GM12891 (cell line): ENCODE measurements around the gene MED26. TPM values are rescaled to one million over a fixed set of nuclear protein-coding genes. Genes with fewer than 3 reads are reported as not detected.
A peak's percentile ranks its signal among the peaks of the same experiment; 100 is the strongest.
"Not testable (repeated sequence)": the region's sequence is repeated elsewhere in the genome, so short reads cannot be mapped to it uniquely, and the experiment has no call there.

Source experiments
- DNase-seq: peaks from one replicate; pipeline ENCODE4 v3.0.0; 2011; ENCODE audit warnings: low spot score; ENCODE audit not compliant: insufficient read length
- FAIRE-seq: peaks from 2 replicates; lab custom pipeline; 2011; peaks lifted over from hg19 to GRCh38; lab: Jason Lieb, UNC
- PAX5 ChIP-seq: IDR thresholded peaks from 2 replicates; pipeline ENCODE4 v1.6.1; 2011; ENCODE audit warnings: low read length, moderate library complexity, mild to moderate bottlenecking; ENCODE audit not compliant: insufficient read depth, severe bottlenecking
- POLR2A ChIP-seq: IDR thresholded peaks from 2 replicates; pipeline ENCODE4 v1.6.1; 2011; ENCODE audit warnings: low read depth, low read length, control low read depth
- POLR2AphosphoS5 ChIP-seq: IDR thresholded peaks from 2 replicates; pipeline ENCODE4 v1.6.1; 2011; ENCODE audit warnings: low read depth, low read length, control low read depth
- POU2F2 ChIP-seq: IDR thresholded peaks from 2 replicates; pipeline ENCODE4 v1.6.1; 2011; ENCODE audit warnings: low read depth, mild to moderate bottlenecking, control low read depth, low read length, moderate library complexity
- SPI1 ChIP-seq: IDR thresholded peaks from 2 replicates; pipeline ENCODE4 v1.6.1; 2011; ENCODE audit warnings: low read depth, low read length, control low read depth
- TAF1 ChIP-seq: IDR thresholded peaks from 2 replicates; pipeline ENCODE4 v1.6.1; 2011; ENCODE audit warnings: low read depth, low read length, control low read depth
- polyA plus RNA-seq: library from polyadenylated mRNA; unstranded; fragments of >200 nt; gene quantifications from one replicate; pipeline ENCODE4 v1.2.1, GENCODE V29; 2012; ENCODE audit warnings: low read depth, missing spikeins, inconsistent platforms; ENCODE audit not compliant: missing spikeins

Gene MED26, protein sequence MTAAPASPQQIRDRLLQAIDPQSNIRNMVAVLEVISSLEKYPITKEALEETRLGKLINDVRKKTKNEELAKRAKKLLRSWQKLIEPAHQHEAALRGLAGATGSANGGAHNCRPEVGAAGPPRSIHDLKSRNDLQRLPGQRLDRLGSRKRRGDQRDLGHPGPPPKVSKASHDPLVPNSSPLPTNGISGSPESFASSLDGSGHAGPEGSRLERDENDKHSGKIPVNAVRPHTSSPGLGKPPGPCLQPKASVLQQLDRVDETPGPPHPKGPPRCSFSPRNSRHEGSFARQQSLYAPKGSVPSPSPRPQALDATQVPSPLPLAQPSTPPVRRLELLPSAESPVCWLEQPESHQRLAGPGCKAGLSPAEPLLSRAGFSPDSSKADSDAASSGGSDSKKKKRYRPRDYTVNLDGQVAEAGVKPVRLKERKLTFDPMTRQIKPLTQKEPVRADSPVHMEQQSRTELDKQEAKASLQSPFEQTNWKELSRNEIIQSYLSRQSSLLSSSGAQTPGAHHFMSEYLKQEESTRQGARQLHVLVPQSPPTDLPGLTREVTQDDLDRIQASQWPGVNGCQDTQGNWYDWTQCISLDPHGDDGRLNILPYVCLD
- polyA plus RNA-seq = 8.1 TPM

DNA sequence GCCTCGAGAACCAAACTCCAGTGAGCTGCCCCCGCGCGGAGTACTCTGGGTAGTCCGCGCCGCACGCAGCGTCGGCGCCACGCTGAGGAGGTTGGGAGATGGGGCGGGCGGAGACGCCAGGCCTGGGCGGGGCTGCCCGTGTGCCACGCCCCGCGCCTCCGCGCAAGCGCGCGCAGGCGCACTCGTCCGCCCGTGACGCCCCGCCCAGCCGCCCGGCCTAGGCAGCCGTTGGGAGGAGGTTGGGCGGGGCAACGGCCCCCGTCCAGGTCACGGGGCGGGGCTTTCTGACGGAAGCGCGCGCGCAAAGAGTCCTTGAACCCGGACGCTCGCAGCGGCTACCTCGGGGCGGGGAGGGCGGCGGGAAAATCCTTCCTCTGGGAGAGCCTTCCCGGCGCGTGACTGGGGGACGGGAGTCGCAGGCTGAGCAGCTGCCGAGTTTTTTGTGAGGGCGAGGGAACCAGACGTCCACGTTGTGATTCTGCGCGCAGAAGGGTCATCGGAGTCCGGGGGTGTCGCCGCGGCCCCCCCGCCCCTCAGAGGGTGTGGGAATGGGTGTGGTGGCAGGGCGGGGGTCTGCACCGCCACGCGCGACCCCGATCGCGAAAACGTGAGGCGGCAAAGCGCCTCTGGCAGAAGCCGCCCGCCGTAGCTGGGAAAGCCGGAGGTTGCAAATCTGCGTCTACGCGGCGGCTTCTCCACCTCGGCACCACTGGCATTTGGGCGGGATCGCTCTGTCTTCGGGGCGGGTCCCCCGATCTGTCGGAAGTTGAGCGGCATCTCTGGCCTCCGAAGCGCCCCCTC lies at the start of gene MED26:
TSS of gene MED26 (minus strand) at position 22 of the 801 bp plus-strand sequence. CDS start 261 bp downstream, outside the sequence.
- peak; percentile 97 for FAIRE-seq
- peak; percentile 91 for DNase-seq

DNA sequence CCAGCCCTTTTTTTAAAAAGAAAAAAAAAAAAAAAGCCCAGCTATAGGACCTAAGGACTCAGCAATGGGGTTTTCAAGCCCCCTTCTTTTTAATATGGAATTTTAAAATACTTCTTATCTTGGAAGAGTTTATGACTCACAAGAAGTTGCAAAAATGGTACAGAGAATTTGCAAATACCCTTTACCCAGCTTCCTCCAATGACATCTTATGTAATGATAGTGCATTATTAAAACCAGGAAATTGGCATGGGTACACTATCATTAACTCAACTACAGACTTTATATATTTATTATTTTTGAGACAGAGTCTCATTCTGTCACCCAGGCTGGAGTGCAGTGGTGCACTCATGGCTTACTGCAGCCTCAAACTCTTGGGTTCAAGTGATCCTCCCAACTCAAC lies 49.1 kb upstream of the MED26 start:
- DNase-seq (no peak), FAIRE-seq (no peak)
- TF ChIP-seq POLR2A (no peak), TAF1 (no peak), POU2F2 (no peak), POLR2AphosphoS5 (no peak), PAX5 (no peak), SPI1 (no peak)

More for the DNA sequence above, at the start of gene MED26:
- TF ChIP-seq POLR2A (peak; percentile 73), POLR2AphosphoS5 (peak; percentile 75), TAF1 (peak; percentile 86), SPI1 (no peak), POU2F2 (no peak), PAX5 (no peak)

DNA sequence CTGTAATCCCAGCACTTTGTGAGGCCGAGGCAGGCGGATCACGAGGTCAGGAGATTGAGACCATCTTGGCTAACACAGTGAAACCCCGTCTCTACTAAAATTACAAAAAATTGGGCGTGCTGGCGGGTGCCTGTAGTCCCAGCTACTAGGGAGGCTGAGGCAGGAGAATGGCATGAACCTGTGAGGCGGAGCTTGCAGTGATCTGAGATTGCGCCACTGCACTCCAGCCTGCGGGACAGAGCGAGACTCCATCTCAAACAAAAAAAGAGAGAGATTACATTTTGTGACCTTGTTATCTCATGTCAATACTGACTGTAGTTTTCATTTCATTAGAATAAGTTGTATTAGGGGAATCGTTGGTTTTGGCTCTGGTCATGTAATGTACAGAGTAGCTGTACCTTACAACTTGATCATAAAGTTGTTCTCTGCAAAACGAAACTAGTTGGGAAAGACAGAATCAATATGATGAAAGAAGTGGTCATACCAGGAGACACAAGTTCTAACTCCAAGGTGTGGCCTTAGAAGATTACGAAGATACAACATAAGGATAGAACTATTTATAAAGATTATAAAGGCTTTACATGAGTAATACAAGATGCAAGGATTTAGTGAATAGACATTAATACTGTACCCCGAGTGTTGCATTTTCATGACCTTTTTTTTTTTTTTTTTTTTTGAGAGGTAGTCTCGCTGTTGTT lies 48.2 kb upstream of the MED26 start:
- no peak for DNase-seq
- TF ChIP-seq PAX5 (no peak), TAF1 (no peak), POU2F2 (no peak)
- FAIRE-seq = no peak

DNA sequence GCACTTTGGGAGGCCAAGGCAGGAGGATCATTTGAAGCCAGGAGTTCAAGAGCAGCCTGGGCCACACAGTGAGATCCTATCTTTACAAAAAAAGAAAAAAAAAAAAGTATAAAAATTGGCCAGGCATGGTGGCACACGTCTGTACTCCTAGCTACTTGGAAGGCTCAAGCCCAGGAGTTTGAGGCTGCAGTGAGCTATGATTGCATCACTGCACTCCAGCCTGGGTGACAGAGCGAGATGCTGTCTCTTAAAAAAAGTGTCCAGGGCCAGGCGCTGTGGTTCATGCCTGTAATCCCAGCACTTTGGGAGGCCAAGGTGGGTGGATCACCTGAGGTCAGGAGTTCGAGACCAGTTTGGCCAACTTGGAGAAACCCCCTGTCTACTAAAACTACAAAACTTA lies 45.8 kb upstream of the MED26 start:
- DNase-seq, FAIRE-seq: not testable (repeated sequence)

DNA sequence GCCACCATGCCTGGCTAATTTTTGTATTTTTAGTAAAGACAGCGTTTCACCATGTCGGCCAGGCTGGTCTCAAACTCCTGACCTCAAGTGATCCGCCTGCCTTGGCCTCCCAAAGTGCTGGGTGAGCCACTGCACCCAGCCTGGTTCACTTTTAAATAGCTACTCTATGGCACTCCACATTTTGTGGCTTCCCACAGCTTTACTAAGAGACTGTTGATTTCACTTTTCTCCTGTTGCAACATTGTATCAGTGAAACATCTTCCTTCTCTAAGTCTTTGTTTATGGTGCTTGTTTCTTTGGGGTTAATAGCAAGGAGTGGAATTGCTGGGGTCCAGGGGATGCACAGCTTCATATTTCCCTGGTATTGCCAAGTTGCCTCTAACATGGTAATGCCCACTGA lies 45.2 kb upstream of the MED26 start:
- FAIRE-seq = no peak
- no peak for TF ChIP-seq POLR2AphosphoS5
- TF ChIP-seq TAF1 = no peak
- TF ChIP-seq POLR2A = no peak
- no peak for TF ChIP-seq SPI1
- TF ChIP-seq PAX5 = no peak
- TF ChIP-seq POU2F2 = no peak
- DNase-seq = no peak

DNA sequence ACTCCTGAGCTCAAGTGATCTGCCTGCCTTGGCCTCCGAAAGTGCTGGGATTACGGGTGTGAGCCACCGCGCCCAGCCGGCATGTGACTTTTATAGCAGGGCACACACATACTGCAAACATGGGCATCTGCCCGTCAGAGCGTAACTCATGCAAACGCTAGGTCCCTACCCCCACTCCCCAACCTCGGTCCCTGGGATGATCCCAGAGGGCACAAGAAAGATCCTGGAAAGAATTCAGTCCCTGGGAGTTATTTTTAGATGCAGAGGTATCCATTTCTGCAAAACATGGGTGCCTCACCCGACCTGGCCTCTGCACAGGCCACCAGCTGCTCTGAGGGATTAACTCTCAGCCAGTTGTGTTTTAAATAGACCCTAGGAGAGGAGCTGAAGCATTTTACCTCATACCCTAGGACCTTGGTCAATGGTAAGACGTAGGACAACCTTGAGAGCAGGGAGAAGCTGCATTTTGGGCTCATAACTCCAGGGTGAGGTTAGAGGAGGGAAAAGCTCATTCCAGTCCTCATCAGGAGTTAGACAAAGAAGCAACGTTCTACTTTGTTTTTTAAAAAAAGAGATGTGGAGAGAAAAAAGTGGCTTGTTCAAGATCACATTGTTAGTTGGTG lies 43.8 kb upstream of the MED26 start:
- TF ChIP-seq PAX5 (no peak), SPI1 (no peak), POLR2A (no peak), POLR2AphosphoS5 (no peak), TAF1 (no peak), POU2F2 (no peak)

DNA sequence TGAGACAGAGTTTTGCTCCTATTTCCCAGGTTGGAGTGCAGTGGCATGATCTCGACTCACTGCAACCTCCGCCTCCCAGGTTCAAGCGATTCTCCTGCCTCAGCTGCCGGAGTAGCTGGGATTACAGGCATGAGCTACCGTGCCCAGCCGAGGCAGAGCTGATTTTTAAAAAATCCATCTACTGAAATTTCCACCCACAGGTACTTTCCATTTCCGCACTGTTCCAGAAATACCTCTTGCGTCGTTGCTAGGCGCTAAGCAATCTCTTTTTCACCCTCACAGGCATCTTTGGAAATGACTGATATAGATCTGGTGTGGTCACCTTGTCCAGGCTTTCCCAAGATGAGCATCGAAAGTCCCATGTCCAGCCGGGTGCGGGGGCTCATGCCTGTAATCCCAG lies 42.3 kb upstream of the MED26 start:
- TF ChIP-seq POLR2AphosphoS5 = no peak
- TF ChIP-seq SPI1 = no peak
- TF ChIP-seq POU2F2 = no peak
- no peak for TF ChIP-seq TAF1
- TF ChIP-seq POLR2A = no peak
- no peak for TF ChIP-seq PAX5
- FAIRE-seq (no peak), DNase-seq (no peak)

More for the DNA sequence above, 43.8 kb upstream of the MED26 start:
- DNase-seq = no peak
- no peak for FAIRE-seq

DNA sequence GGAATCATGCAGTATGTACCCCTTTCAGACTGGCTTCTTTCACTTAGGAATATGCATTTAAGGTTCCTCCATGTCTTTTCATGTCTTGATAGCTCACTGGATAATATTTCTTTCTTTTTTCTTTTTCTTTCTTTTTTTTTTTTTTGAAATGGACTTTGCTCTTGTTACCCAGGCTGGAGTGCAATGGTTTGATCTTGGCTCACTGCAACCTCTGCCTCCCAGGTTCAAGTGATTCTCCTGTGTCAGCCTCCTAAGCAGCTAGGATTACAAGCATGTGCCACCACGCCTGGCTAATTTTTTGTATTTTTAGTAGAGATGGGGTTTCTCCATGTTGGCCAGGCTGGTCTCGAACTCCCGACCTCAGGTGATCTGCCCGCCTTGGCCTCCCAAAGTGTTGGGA lies 40.7 kb upstream of the MED26 start:
- not testable (repeated sequence) for FAIRE-seq, DNase-seq

DNA sequence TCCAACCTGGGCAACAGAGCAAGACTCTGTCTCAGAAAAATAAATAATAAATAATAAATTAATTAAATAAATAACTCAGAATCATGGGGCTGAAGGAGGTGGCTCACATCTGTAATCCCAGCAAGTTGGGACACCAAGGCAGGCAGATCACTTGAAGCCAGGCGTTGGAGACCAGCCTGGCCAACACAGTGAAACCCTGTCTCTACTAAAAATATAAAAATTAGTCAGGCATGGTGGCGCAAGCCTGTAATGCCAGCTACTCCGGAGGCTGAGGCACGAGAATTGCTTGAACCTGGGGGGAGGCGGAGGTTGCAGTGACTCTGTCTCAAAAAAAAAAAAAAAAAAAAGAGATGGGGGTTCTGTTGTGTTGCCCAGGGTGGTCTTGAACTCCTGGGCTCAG lies 40.2 kb upstream of the MED26 start:
- TF ChIP-seq POLR2AphosphoS5 (no peak), TAF1 (no peak), PAX5 (no peak), POLR2A (no peak), SPI1 (no peak), POU2F2 (no peak)
- FAIRE-seq = no peak
- no peak for DNase-seq
